Mesendoderm (in vitro differentiated cells): ENCODE results near the gene CCSER2.

Source experiments
- DNase-seq: peaks from one replicate; pipeline ENCODE4 v3.0.0; 2013
- H2AK5ac ChIP-seq: 2 replicates; pipeline ENCODE4 v1.6.1; 2013; ENCODE audit warnings: low read length, inconsistent platforms
- H2BK120ac ChIP-seq: 2 replicates; pipeline ENCODE4 v1.6.1; 2013; ENCODE audit warnings: low read depth, mild to moderate bottlenecking, low read length, moderate library complexity, mixed read lengths
- H2BK15ac ChIP-seq: replicated peaks from 2 replicates; pipeline ENCODE4 v1.6.1; 2013; ENCODE audit warnings: low read depth, mild to moderate bottlenecking, moderate library complexity
- H2BK5ac ChIP-seq: 2 replicates; pipeline ENCODE4 v1.6.1; 2013; ENCODE audit warnings: low read length, inconsistent platforms
- H3K18ac ChIP-seq: 2 replicates; pipeline ENCODE4 v1.6.1; 2013; ENCODE audit warnings: mild to moderate bottlenecking, low read length, mixed read lengths
- H3K23ac ChIP-seq: one replicate; pipeline ENCODE4 v1.6.1; 2013; ENCODE audit warnings: low read length
- H3K27ac ChIP-seq: 2 replicates; pipeline ENCODE4 v1.5.1; 2013; ENCODE audit warnings: low read depth, mild to moderate bottlenecking, inconsistent platforms, low read length, moderate library complexity
- H3K27me3 ChIP-seq: 2 replicates; pipeline ENCODE4 v1.6.1; 2013; ENCODE audit warnings: low read length, control low read depth, mild to moderate bottlenecking, inconsistent platforms; ENCODE audit not compliant: insufficient read depth, poor library complexity
- H3K36me3 ChIP-seq: 2 replicates; pipeline ENCODE4 v1.6.1; 2013; ENCODE audit warnings: low read length, inconsistent platforms; ENCODE audit not compliant: control insufficient read depth, insufficient read depth
- H3K4ac ChIP-seq: one replicate; pipeline ENCODE4 v1.6.1; 2013; ENCODE audit warnings: low read depth, mild to moderate bottlenecking, low read length, moderate library complexity
- H3K4me1 ChIP-seq: 2 replicates; pipeline ENCODE4 v1.6.1; 2013; ENCODE audit warnings: low read depth, low read length, inconsistent platforms; ENCODE audit not compliant: control insufficient read depth
- H3K4me2 ChIP-seq: 2 replicates; pipeline ENCODE4 v1.6.1; 2013; ENCODE audit warnings: low read length
- H3K4me3 ChIP-seq: 2 replicates; pipeline ENCODE4 v1.5.1; 2013; ENCODE audit warnings: mild to moderate bottlenecking, low read length
- H3K56ac ChIP-seq: one replicate; pipeline ENCODE4 v1.6.1; 2013; ENCODE audit warnings: low read length
- H3K79me1 ChIP-seq: 2 replicates; pipeline ENCODE4 v1.6.1; 2013; ENCODE audit warnings: low read length, inconsistent platforms
- H3K79me2 ChIP-seq: 2 replicates; pipeline ENCODE4 v1.6.1; 2013; ENCODE audit warnings: mild to moderate bottlenecking, low read length; ENCODE audit not compliant: control insufficient read depth, insufficient read depth
- H3K9ac ChIP-seq: 2 replicates; pipeline ENCODE4 v1.6.1; 2013; ENCODE audit warnings: low read length, inconsistent platforms
- H4K5ac ChIP-seq: one replicate; pipeline ENCODE4 v1.6.1; 2013; ENCODE audit warnings: low read length
- H4K8ac ChIP-seq: one replicate; pipeline ENCODE4 v1.6.1; 2013; ENCODE audit warnings: low read depth, mild to moderate bottlenecking, control low read depth, low read length, moderate library complexity
- WGBS: extraction: QIAGEN DNeasy Blood & Tissue Kit; methylation state at CpG from one replicate; pipeline ENCODE4 v1.1.7; 2013; ENCODE audit warnings: low lambda C conversion rate, missing lambda C conversion rate; ENCODE audit not compliant: insufficient coverage; ENCODE audit errors: extremely low coverage; 5-methylcytosine and 5-hydroxymethylcytosine counted together

CCSER2 gene

DNA sequence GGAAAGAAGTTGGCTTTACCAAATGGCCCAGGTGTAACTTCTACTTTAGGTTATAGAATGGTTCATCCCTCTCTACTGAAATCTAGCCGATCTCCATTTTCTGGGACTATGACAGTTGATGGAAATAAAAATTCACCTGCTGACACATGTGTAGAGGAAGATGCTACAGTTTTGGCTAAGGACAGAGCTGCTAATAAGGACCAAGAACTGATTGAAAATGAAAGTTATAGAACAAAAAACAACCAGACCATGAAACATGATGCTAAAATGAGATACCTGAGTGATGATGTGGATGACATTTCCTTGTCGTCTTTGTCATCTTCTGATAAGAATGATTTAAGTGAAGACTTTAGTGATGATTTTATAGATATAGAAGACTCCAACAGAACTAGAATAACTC, 43.6 kb downstream of the CCSER2 start:
- WGBS, result no CpG with 5 or more reads among the region's 2 CpGs
- Histone ChIP-seq H3K4me1 (no peaks in the 10 kb centered on the region), H4K5ac (no peak overlapping the region), H3K18ac (no peak overlapping the region), H2AK5ac (no peak overlapping the region), H3K23ac (no peak overlapping the region), H3K79me2 (peaks cover 3% of the 10 kb centered on the region), H3K9ac (no peak overlapping the region), H3K4me3 (no peak overlapping the region), H3K36me3 (no peaks in the 10 kb centered on the region), H3K27me3 (no peaks in the 10 kb centered on the region), H3K79me1 (peaks cover 4% of the 10 kb centered on the region), H3K56ac (no peak overlapping the region), H4K8ac (no peak overlapping the region), H2BK120ac (no peak overlapping the region), H3K4ac (no peak overlapping the region), H2BK5ac (no peak overlapping the region), H3K4me2 (no peak overlapping the region), H2BK15ac (no peak overlapping the region), H3K27ac (no peak overlapping the region)
- no peak for DNase-seq

DNA sequence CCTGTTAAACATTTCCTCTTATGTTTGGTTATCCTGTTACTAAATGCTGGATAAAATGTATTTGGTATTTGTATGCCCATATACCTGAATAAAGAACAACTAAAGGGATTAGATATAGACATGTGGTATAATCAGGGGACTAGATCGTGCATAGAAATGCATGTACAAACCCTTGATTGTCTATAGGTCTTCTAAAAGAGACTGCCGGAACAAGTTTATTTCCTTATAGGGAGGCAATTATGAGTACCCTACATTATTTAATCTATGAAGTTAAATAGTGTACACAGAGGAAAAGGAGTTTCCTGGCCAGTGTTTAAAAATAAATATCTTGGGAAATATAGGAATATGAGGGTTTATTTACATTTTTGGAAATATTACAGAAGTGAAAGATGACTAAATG, 44.6 kb downstream of the CCSER2 start:
- no peak overlapping the region for H3K4me3 ChIP-seq
- H4K8ac ChIP-seq, result no peak overlapping the region
- no peak overlapping the region for H3K18ac ChIP-seq
- no CpG with 5 or more reads among the region's 2 CpGs for WGBS
- H3K56ac ChIP-seq, result no peak overlapping the region
- H2BK5ac ChIP-seq, result no peak overlapping the region
- H3K27ac ChIP-seq, result no peak overlapping the region
- H3K23ac ChIP-seq, result no peak overlapping the region
- H3K4me1 ChIP-seq, result no peaks in the 10 kb centered on the region
- no peak overlapping the region for H3K4me2 ChIP-seq
- no peaks in the 10 kb centered on the region for H3K79me2 ChIP-seq
- no peak overlapping the region for H4K5ac ChIP-seq
- peaks cover 2% of the 10 kb centered on the region for H3K79me1 ChIP-seq
- no peaks in the 10 kb centered on the region for H3K27me3 ChIP-seq
- H3K4ac ChIP-seq, result no peak overlapping the region
- H3K9ac ChIP-seq, result no peak overlapping the region
- DNase-seq, result no peak
- no peak overlapping the region for H2AK5ac ChIP-seq
- no peak overlapping the region for H2BK120ac ChIP-seq
- H2BK15ac ChIP-seq, result no peak overlapping the region
- no peaks in the 10 kb centered on the region for H3K36me3 ChIP-seq

DNA sequence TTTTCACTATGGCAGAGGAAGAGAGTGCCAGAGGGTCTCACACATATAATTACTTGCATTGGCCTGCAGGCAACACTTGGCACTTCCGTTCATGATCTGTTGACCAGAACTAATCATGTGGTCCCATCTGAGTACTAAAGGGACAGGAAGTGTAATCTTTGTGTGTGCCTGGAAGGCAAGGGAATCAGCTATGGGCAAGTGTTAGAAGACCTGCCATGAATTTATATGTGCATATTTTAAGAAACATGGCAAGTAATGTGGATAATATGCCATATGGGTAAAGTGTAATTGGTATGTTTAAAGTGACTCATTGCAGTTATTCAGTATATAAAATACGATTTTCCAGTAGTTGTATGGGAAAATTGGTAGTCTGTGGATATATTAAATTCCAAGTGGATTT, 46.1 kb downstream of the CCSER2 start:
- no peak overlapping the region for H3K23ac ChIP-seq
- no peak overlapping the region for H2AK5ac ChIP-seq
- H3K4ac ChIP-seq, result no peak overlapping the region
- H4K8ac ChIP-seq, result no peak overlapping the region
- H3K27me3 ChIP-seq, result no peaks in the 10 kb centered on the region
- H3K4me1 ChIP-seq, result no peaks in the 10 kb centered on the region
- H2BK15ac ChIP-seq, result no peak overlapping the region
- no peak overlapping the region for H4K5ac ChIP-seq
- no peak overlapping the region for H3K56ac ChIP-seq
- peaks cover 2% of the 10 kb centered on the region for H3K79me1 ChIP-seq
- no peaks in the 10 kb centered on the region for H3K79me2 ChIP-seq
- no peak overlapping the region for H3K9ac ChIP-seq
- WGBS, result no CpG with 5 or more reads among the region's 2 CpGs
- H3K4me2 ChIP-seq, result no peak overlapping the region
- H2BK5ac ChIP-seq, result no peak overlapping the region
- H3K27ac ChIP-seq, result no peak overlapping the region
- peak; percentile 16 for DNase-seq
- H3K36me3 ChIP-seq, result no peaks in the 10 kb centered on the region
- no peak overlapping the region for H3K18ac ChIP-seq
- H2BK120ac ChIP-seq, result no peak overlapping the region
- H3K4me3 ChIP-seq, result no peak overlapping the region

DNA sequence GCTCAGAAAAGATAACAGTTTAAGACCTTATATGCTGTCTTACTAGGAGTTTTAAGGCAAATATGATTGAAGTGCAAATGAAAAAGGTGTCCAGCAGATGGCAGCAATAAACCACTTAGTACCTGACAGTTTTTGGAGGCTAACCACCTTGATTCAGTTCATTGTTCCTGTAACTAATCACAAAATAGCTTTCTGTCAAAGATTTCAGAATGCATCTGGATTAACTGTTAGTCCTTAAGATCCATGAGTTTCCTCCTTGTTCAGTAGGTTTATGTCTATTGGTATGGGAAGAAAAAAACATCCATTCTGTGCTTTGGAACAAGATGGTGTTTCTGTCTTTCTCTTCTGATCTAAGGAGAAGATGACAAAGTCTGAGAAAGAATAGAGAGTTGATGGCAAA, 46.6 kb downstream of the CCSER2 start:
- Histone ChIP-seq H3K27me3 (no peaks in the 10 kb centered on the region), H3K4ac (no peak overlapping the region), H3K18ac (no peak overlapping the region), H3K79me2 (no peaks in the 10 kb centered on the region), H3K9ac (no peak overlapping the region), H2AK5ac (no peak overlapping the region), H2BK5ac (no peak overlapping the region), H3K36me3 (no peaks in the 10 kb centered on the region), H3K56ac (no peak overlapping the region), H4K5ac (no peak overlapping the region), H3K4me1 (no peaks in the 10 kb centered on the region), H3K27ac (no peak overlapping the region), H3K4me2 (no peak overlapping the region), H3K23ac (no peak overlapping the region), H3K79me1 (peaks cover 2% of the 10 kb centered on the region), H2BK15ac (no peak overlapping the region), H3K4me3 (no peak overlapping the region), H4K8ac (no peak overlapping the region), H2BK120ac (no peak overlapping the region)
- peak; percentile 73 for DNase-seq

DNA sequence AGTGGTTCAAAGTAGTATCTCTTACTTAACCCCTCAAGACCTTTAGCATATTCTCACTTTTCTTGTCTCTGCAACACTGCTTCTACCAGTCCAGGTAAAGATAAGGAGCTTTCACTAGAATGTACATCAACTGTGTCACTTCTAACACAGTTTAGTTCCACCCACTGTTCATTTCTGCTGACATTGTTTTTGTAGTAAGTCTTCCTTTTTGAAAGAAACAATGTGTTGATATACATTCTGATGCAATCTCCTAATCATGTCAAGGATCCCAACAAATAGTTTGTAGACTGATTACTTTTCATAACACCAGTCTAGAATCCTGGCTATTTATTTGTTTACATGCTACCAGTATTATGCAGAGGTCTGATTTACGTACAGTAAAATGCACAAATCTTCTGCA, 47.5 kb downstream of the CCSER2 start:
- Histone ChIP-seq H3K27me3 (no peaks in the 10 kb centered on the region), H2BK120ac (no peak overlapping the region), H2AK5ac (no peak overlapping the region), H2BK5ac (no peak overlapping the region), H4K8ac (no peak overlapping the region), H3K56ac (no peak overlapping the region), H3K18ac (no peak overlapping the region), H4K5ac (no peak overlapping the region), H3K4me2 (no peak overlapping the region), H3K36me3 (no peaks in the 10 kb centered on the region), H3K4me3 (no peak overlapping the region), H3K27ac (no peak overlapping the region), H3K9ac (no peak overlapping the region), H3K79me1 (peaks cover 2% of the 10 kb centered on the region), H3K79me2 (no peaks in the 10 kb centered on the region), H3K4me1 (no peaks in the 10 kb centered on the region), H3K23ac (no peak overlapping the region), H2BK15ac (no peak overlapping the region), H3K4ac (no peak overlapping the region)
- DNase-seq, result no peak
- no CpG with 5 or more reads among the region's 1 CpG for whole genome bisulfite sequencing

DNA sequence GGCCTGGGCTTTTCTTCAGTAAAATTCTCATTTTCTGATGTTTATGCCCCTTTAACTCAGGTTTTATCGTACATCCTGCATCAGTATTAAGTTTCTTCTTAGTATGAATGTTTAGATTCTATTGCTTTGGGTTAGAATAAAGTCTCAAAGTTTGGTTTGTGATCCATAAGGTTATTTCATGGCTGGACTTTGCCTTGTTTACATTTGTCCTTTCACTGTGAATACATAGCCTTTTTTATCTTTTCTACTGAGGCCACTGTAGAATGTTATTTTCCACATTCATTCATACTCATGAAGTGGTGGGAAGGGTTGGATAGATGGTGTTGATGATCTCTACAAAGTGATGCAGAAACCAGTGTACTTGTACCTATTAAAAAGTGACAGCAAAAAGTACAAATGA, 59.8 kb downstream of the CCSER2 start:
- no peak overlapping the region for H2BK120ac ChIP-seq
- H3K79me1 ChIP-seq, result no peaks in the 10 kb centered on the region
- no peak overlapping the region for H4K5ac ChIP-seq
- no peak overlapping the region for H3K9ac ChIP-seq
- H2AK5ac ChIP-seq, result no peak overlapping the region
- no peaks in the 10 kb centered on the region for H3K79me2 ChIP-seq
- no peak overlapping the region for H2BK15ac ChIP-seq
- H3K27ac ChIP-seq, result no peak overlapping the region
- H3K4me2 ChIP-seq, result no peak overlapping the region
- H3K18ac ChIP-seq, result no peak overlapping the region
- H4K8ac ChIP-seq, result no peak overlapping the region
- H3K27me3 ChIP-seq, result no peaks in the 10 kb centered on the region
- no peak overlapping the region for H2BK5ac ChIP-seq
- H3K23ac ChIP-seq, result no peak overlapping the region
- no CpG with 5 or more reads among the region's 1 CpG for WGBS
- no peak overlapping the region for H3K4me3 ChIP-seq
- H3K4me1 ChIP-seq, result no peaks in the 10 kb centered on the region
- no peak overlapping the region for H3K56ac ChIP-seq
- no peak overlapping the region for H3K4ac ChIP-seq
- DNase-seq, result no peak
- no peaks in the 10 kb centered on the region for H3K36me3 ChIP-seq
